H1 (cell line): ENCODE results near the gene TMA7B. TPM values are rescaled to one million over a fixed set of nuclear protein-coding genes. Genes with fewer than 3 reads are reported as not detected.

Experiments used
- ASH2L ChIP-seq: fragments of 200-600, 300-600 bp; sonication (generic); IDR thresholded peaks from one replicate; pipeline ENCODE4 v1.7.1; 2017; ENCODE audit warnings: low read length
- CHD7 ChIP-seq: fragments of 300-600 bp; sonication (generic); IDR thresholded peaks from 2 replicates; pipeline ENCODE4 v1.7.1; 2012; ENCODE audit warnings: low read length, moderate library complexity, mild to moderate bottlenecking, inconsistent platforms; ENCODE audit not compliant: insufficient replicate concordance
- EGR1 ChIP-seq: IDR thresholded peaks from 2 replicates; pipeline ENCODE4 v1.6.1; 2011; ENCODE audit warnings: low read depth, low read length, borderline replicate concordance
- HDAC6 ChIP-seq: IDR thresholded peaks from one replicate; pipeline ENCODE4 v1.7.1; 2012; ENCODE audit warnings: low read depth, mild to moderate bottlenecking, inconsistent platforms, low read length, moderate library complexity
- TEAD4 ChIP-seq: IDR thresholded peaks from 2 replicates; pipeline ENCODE4 v1.6.1; 2012; ENCODE audit warnings: low read depth, low read length, inconsistent platforms, mixed read lengths
- polyA plus RNA-seq, 7 experiments: library from polyadenylated mRNA; depleted of rRNA in 3 of 7; stranded (reverse) in 5 of 7; unstranded in 2 of 7; fragments of >200 nt in 5 of 7; fragments of 200-250 nt in 2 of 7; gene quantifications; 1 replicate in 5 of 7; 2 replicates in 1 of 7; 4 replicates in 1 of 7; pipeline versions ENCODE4 v1.2.1 to v1.2.3, GENCODE V29; 2011 to 2013; ENCODE audit warnings: missing spikeins in 2 of 7, mixed read lengths in 2 of 7
- total RNA-seq: library from RNA; stranded (reverse); fragmentation: NEBNext Ultra II Directional; extraction: Animal tissue kit (Norgen Biotek cat#: 25700); gene quantifications from 2 replicates; pipeline ENCODE4 v1.2.1, GENCODE V29; 2021

TMA7B gene
- total and polyA plus RNA-seq, 2 of the 8 experiments (the other 6 are each of a cell fraction or from before 2014, with no cell fraction given): not detected

GRCh38 chr22:39965748-39966147, 5.6 kb downstream of the TMA7B start (continued):
- TF ChIP-seq TEAD4 (no peak), CHD7 (no peak), EGR1 (no peak), ASH2L (no peak), HDAC6 (no peak)
